ENCODE data around the gene LMBRD2.
A peak's percentile ranks its signal among the peaks of the same experiment; 100 is the strongest.

DNA sequence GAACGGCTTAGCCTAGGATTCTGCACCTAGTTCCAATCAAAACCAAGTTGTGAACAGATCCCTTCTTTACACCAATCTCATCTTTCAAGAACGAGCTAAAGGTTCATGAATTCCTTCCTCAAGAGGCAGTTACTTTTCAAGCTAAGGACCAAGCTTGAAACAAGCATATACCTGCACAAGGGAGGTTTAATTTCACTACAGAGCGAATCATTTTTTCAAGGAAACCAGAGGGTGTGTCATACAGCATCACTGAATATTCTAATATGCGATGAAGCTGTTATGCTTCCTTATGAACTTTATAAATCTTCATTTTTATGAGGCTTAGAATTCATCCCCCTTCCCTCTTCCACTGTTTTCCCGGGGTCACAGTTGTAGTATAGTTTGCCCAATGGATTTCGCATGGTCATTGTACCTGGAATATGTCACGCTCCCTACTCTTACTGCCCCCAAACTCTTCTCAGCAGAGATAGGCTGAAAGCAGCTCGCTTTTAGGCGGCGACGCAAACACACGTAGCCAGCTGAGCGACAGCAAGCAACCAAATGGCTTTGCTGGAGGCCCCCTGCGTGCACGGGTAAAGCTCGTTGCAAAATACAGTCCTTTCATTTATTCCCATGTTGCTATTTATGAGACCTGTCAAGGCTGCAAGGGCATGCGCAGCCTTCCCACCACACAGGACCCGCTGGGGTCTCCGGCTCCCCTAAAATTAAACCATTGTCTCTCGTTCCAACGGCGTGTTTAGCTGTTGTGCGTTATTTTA lies 832 bp downstream of the LMBRD2 start:
- TF ChIP-seq, protein P1, sequence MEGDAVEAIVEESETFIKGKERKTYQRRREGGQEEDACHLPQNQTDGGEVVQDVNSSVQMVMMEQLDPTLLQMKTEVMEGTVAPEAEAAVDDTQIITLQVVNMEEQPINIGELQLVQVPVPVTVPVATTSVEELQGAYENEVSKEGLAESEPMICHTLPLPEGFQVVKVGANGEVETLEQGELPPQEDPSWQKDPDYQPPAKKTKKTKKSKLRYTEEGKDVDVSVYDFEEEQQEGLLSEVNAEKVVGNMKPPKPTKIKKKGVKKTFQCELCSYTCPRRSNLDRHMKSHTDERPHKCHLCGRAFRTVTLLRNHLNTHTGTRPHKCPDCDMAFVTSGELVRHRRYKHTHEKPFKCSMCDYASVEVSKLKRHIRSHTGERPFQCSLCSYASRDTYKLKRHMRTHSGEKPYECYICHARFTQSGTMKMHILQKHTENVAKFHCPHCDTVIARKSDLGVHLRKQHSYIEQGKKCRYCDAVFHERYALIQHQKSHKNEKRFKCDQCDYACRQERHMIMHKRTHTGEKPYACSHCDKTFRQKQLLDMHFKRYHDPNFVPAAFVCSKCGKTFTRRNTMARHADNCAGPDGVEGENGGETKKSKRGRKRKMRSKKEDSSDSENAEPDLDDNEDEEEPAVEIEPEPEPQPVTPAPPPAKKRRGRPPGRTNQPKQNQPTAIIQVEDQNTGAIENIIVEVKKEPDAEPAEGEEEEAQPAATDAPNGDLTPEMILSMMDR (conservative IDR thresholded peaks at IDR 0.05 in 1 of 2, IDR thresholded peaks at IDR 0.05 in 1 of 2; ENCODE audit: extremely low read depth in 1 of 2, insufficient read depth in 1 of 2, low read depth in 1 of 2, low read length in 2 of 2) = peak in 1 of 2 donors; percentile 26
- TF ChIP-seq EZH2 (IDR thresholded peaks at IDR 0.05; ENCODE audit: borderline replicate concordance, low read length) = no peak

Measured in mammary epithelial cell (primary cell).